HUES48 (cell line): ENCODE data around the gene FBXO44.

Experiments
- H3K27ac ChIP-seq: one replicate; pipeline ENCODE4 v1.7.0; 2013; ENCODE audit warnings: low read depth, low read length, inconsistent platforms
- H3K27me3 ChIP-seq: 2 replicates; pipeline ENCODE4 v1.6.1; 2013; ENCODE audit warnings: mild to moderate bottlenecking, low read length; ENCODE audit not compliant: control insufficient read depth, insufficient read depth
- H3K36me3 ChIP-seq: 2 replicates; pipeline ENCODE4 v1.6.1; 2013; ENCODE audit warnings: low read length; ENCODE audit not compliant: control insufficient read depth, insufficient read depth
- H3K4me1 ChIP-seq: 2 replicates; pipeline ENCODE4 v1.6.1; 2013; ENCODE audit warnings: mild to moderate bottlenecking, low read length; ENCODE audit not compliant: control insufficient read depth, insufficient read depth
- H3K4me3 ChIP-seq: 2 replicates; pipeline ENCODE4 v1.5.1; 2013; ENCODE audit warnings: mild to moderate bottlenecking, low read depth, low read length
- H3K9ac ChIP-seq: 2 replicates; pipeline ENCODE4 v1.6.1; 2013; ENCODE audit warnings: mild to moderate bottlenecking, low read depth, low read length, moderate library complexity
- H3K9me3 ChIP-seq: 2 replicates; pipeline ENCODE4 v1.6.1; 2013; ENCODE audit warnings: low read length; ENCODE audit not compliant: control insufficient read depth, insufficient read depth

FBXO44 gene

GRCh38 chr1:11676386-11677103 lies 21.9 kb downstream of the FBXO44 start:
- H3K27me3 ChIP-seq: no peaks in the 10 kb centered on the region
- H3K27ac ChIP-seq: no peak overlapping the region
- no peak overlapping the region for H3K4me3 ChIP-seq
- H3K9me3 ChIP-seq: no peaks in the 10 kb centered on the region
- no peak overlapping the region for H3K9ac ChIP-seq
- H3K4me1 ChIP-seq: peaks cover under 1% of the 10 kb centered on the region; the same call in 1 of the 2 replicates
- peaks cover 75% of the 10 kb centered on the region for H3K36me3 ChIP-seq

GRCh38 chr1:11678442-11678841 lies 23.8 kb downstream of the FBXO44 start:
- Histone ChIP-seq H3K9ac (no peak overlapping the region), H3K36me3 (peaks cover 56% of the 10 kb centered on the region), H3K27ac (no peak overlapping the region), H3K4me1 (peaks cover 16% of the 10 kb centered on the region), H3K9me3 (no peaks in the 10 kb centered on the region), H3K27me3 (no peaks in the 10 kb centered on the region), H3K4me3 (no peak overlapping the region)

GRCh38 chr1:11680270-11681070 lies 25.8 kb downstream of the FBXO44 start:
- Histone ChIP-seq H3K27ac (peak overlapping the region; percentile 100), H3K9ac (peak overlapping the region; percentile 81)

GRCh38 chr1:11681071-11681771 lies 26.5 kb downstream of the FBXO44 start, which contains the start of gene MAD2L2:
TSS of gene MAD2L2 (minus strand) at chr1:11681148. CDS start at chr1:11680601, 547 bp downstream.
- peak within 1 kb of the TSS; percentile 78 for H3K4me3 ChIP-seq
- H3K9ac ChIP-seq: peak within 1 kb of the TSS; percentile 81
- peak within 1 kb of the TSS; percentile 100 for H3K27ac ChIP-seq
- H3K27me3 ChIP-seq: no peaks in the 10 kb centered on the region
- peaks cover 34% of the 10 kb centered on the region for H3K36me3 ChIP-seq
- peaks cover 31% of the 10 kb centered on the region for H3K4me1 ChIP-seq
- no peaks in the 10 kb centered on the region for H3K9me3 ChIP-seq

More at GRCh38 chr1:11680270-11681070, 25.8 kb downstream of the FBXO44 start:
- H3K9me3 ChIP-seq: no peaks in the 10 kb centered on the region
- peak overlapping the region; percentile 78 for H3K4me3 ChIP-seq
- H3K36me3 ChIP-seq: peaks cover 42% of the 10 kb centered on the region
- H3K27me3 ChIP-seq: no peaks in the 10 kb centered on the region
- peaks cover 31% of the 10 kb centered on the region for H3K4me1 ChIP-seq

GRCh38 chr1:11682287-11682771 lies 27.7 kb downstream of the FBXO44 start:
- H3K27ac ChIP-seq: peak overlapping the region; percentile 100
- H3K36me3 ChIP-seq: peaks cover 23% of the 10 kb centered on the region
- no peaks in the 10 kb centered on the region for H3K27me3 ChIP-seq
- H3K4me3 ChIP-seq: peak overlapping the region; percentile 78
- no peaks in the 10 kb centered on the region for H3K9me3 ChIP-seq
- peaks cover 31% of the 10 kb centered on the region for H3K4me1 ChIP-seq
- H3K9ac ChIP-seq: peak overlapping the region; percentile 62

- peaks cover 18% of the 10 kb centered on the region for H3K36me3 ChIP-seq
- no peaks in the 10 kb centered on the region for H3K27me3 ChIP-seq
- H3K4me1 ChIP-seq: peaks cover 31% of the 10 kb centered on the region
- peak overlapping the region; percentile 100 for H3K27ac ChIP-seq
- peak overlapping the region; percentile 24 for H3K4me3 ChIP-seq
- H3K9ac ChIP-seq: no peak overlapping the region
- no peaks in the 10 kb centered on the region for H3K9me3 ChIP-seq
Measured at GRCh38 chr1:11682799-11683198, 28.1 kb downstream of the FBXO44 start.

- H3K4me1 ChIP-seq: peaks cover 38% of the 10 kb centered on the region
- H3K27me3 ChIP-seq: no peaks in the 10 kb centered on the region
- H3K4me3 ChIP-seq: no peak overlapping the region
- peaks cover 10% of the 10 kb centered on the region for H3K36me3 ChIP-seq
- peak overlapping the region; percentile 100 for H3K27ac ChIP-seq
- H3K9me3 ChIP-seq: no peaks in the 10 kb centered on the region
- H3K9ac ChIP-seq: no peak overlapping the region
Measured at GRCh38 chr1:11684070-11684469, 29.4 kb downstream of the FBXO44 start.

- Histone ChIP-seq H3K27ac (peak overlapping the region; percentile 70), H3K36me3 (peaks cover 4% of the 10 kb centered on the region), H3K4me3 (no peak overlapping the region), H3K9me3 (no peaks in the 10 kb centered on the region), H3K4me1 (peaks cover 46% of the 10 kb centered on the region), H3K9ac (no peak overlapping the region), H3K27me3 (no peaks in the 10 kb centered on the region)
Measured at GRCh38 chr1:11685210-11685752, 30.6 kb downstream of the FBXO44 start.

- Histone ChIP-seq H3K9me3 (no peaks in the 10 kb centered on the region), H3K36me3 (peaks cover 4% of the 10 kb centered on the region), H3K9ac (no peak overlapping the region), H3K4me1 (peaks cover 37% of the 10 kb centered on the region), H3K4me3 (0 out of 2 replicates have a peak overlapping the region, but pooled peaks have one; percentile 68), H3K27me3 (no peaks in the 10 kb centered on the region), H3K27ac (no peak overlapping the region)
Measured at GRCh38 chr1:11688506-11688905, 33.8 kb downstream of the FBXO44 start.
